Common myeloid progenitor, CD34-positive (primary cell): Measurements from ENCODE around the gene ACACB.

Source experiments
- CTCF ChIA-PET: fragments of 350-600 bp; sonication (Branson Sonifier 250); formaldehyde crosslinking; loops from one replicate; lab custom pipeline; 2021; ENCODE audit warnings: antibody characterized with exemption; lab: Charles Lee
- POLR2A ChIA-PET: fragments of 350-600 bp; sonication (Branson Sonifier 250); formaldehyde crosslinking; loops from one replicate; lab custom pipeline; 2021; ENCODE audit warnings: antibody characterized with exemption; lab: Charles Lee
- DNase-seq, 3 donors: peaks; one replicate each; pipeline versions ENCODE4 v3.0.0 to v3.0.0-alpha.2; 2013
- H3K27ac ChIP-seq, 2 experiments: 1 replicate in 1 of 2; 2 replicates in 1 of 2; pipeline ENCODE4 v1.7.0; 2013; ENCODE audit warnings: inconsistent platforms in 2 of 2, low read length in 2 of 2, mild to moderate bottlenecking in 2 of 2, low read depth in 1 of 2, moderate library complexity in 1 of 2; ENCODE audit not compliant: severe bottlenecking in 2 of 2, insufficient read depth in 1 of 2, poor library complexity in 1 of 2
- H3K27me3 ChIP-seq, 5 experiments: replicated peaks in 2 of 5; 1 replicate in 3 of 5; 2 replicates in 2 of 5; pipeline versions ENCODE4 v1.6.1 to v1.7.0; 2013; ENCODE audit warnings: low read length in 4 of 5, mild to moderate bottlenecking in 2 of 5, moderate library complexity in 2 of 5, inconsistent platforms in 1 of 5; ENCODE audit not compliant: insufficient read depth in 5 of 5, control insufficient read depth in 4 of 5
- H3K36me3 ChIP-seq, 4 experiments: 1 replicate in 2 of 4; 2 replicates in 2 of 4; pipeline versions ENCODE4 v1.6.1 to v1.7.0; 2013; ENCODE audit warnings: low read length in 3 of 4, control low read depth in 1 of 4, mild to moderate bottlenecking in 1 of 4; ENCODE audit not compliant: control insufficient read depth in 4 of 4, insufficient read depth in 4 of 4
- H3K4me1 ChIP-seq, 4 experiments: 1 replicate in 3 of 4; 2 replicates in 1 of 4; pipeline versions ENCODE4 v1.6.1 to v1.7.1; 2013; ENCODE audit warnings: low read length in 3 of 4, mild to moderate bottlenecking in 3 of 4, control low read depth in 1 of 4, inconsistent platforms in 1 of 4, moderate library complexity in 1 of 4; ENCODE audit not compliant: control insufficient read depth in 4 of 4, insufficient read depth in 4 of 4; ENCODE audit errors: control extremely low read depth in 1 of 4
- H3K4me3 ChIP-seq, 7 experiments: 1 replicate in 4 of 7; 2 replicates in 3 of 7; pipeline versions ENCODE4 v1.5.1 to v1.7.0; 2013; ENCODE audit warnings: mild to moderate bottlenecking in 7 of 7, low read length in 6 of 7, moderate library complexity in 6 of 7, inconsistent platforms in 2 of 7, low read depth in 2 of 7, control low read depth in 1 of 7; ENCODE audit not compliant: insufficient read depth in 4 of 7, control insufficient read depth in 1 of 7; ENCODE audit errors: extremely low read depth in 1 of 7
- H3K9me3 ChIP-seq, 5 experiments: 1 replicate in 4 of 5; 2 replicates in 1 of 5; pipeline versions ENCODE4 v1.6.1 to v1.7.1; 2013; ENCODE audit warnings: low read length in 4 of 5, mild to moderate bottlenecking in 2 of 5, inconsistent platforms in 1 of 5, low read depth in 1 of 5, moderate library complexity in 1 of 5; ENCODE audit not compliant: control insufficient read depth in 4 of 5, insufficient read depth in 2 of 5; ENCODE audit errors: control extremely low read depth in 1 of 5
- WGBS: methylation state at CpG from one replicate; pipeline ENCODE4 v1.1.5; 2013; ENCODE audit not compliant: insufficient coverage; 5-methylcytosine and 5-hydroxymethylcytosine counted together

The ACACB gene

GRCh38 chr12:109294286-109294796 lies 178.0 kb downstream of the ACACB start:
- no peaks in the 10 kb centered on the region for H3K36me3 ChIP-seq
- no peak overlapping the region for H3K27ac ChIP-seq
- WGBS: 88% methylated on average over 5 of the region's 5 CpGs
- H3K27me3 ChIP-seq: peaks cover 0 to 10% (median 4%) of the 10 kb centered on the region in 5 experiments
- peaks cover 0 to 15% (median 6%) of the 10 kb centered on the region in 4 experiments for H3K4me1 ChIP-seq
- no peak for DNase-seq
- H3K9me3 ChIP-seq: no peaks in the 10 kb centered on the region
- CTCF ChIA-PET: interaction anchor here (0.6 kb wide), 1 partner anchor 783 kb away, joined by 3 read pairs; no protein-coding TSS in a partner anchor
- no peak overlapping the region for H3K4me3 ChIP-seq
- POLR2A ChIA-PET: no interaction called here

- ChIA-PET CTCF (no interaction called here), POLR2A (interaction anchor here (0.6 kb wide), 1 partner anchor 1721 kb away, joined by 3 read pairs; no protein-coding TSS in a partner anchor)
- H3K4me3 ChIP-seq: no peak overlapping the region
- H3K9me3 ChIP-seq: no peaks in the 10 kb centered on the region
- no peak overlapping the region for H3K27ac ChIP-seq
- peaks cover 0 to 14% (median 6%) of the 10 kb centered on the region in 4 experiments for H3K4me1 ChIP-seq
- WGBS: 77% methylated on average over 10 of the region's 13 CpGs
- DNase-seq: no peak
- H3K36me3 ChIP-seq: no peaks in the 10 kb centered on the region
- H3K27me3 ChIP-seq: peaks cover 0 to 10% (median 5%) of the 10 kb centered on the region in 5 experiments
Observed at GRCh38 chr12:109295764-109296425, 179.5 kb downstream of the ACACB start.

GRCh38 chr12:109296431-109296830 lies 180.0 kb downstream of the ACACB start:
- H3K27ac ChIP-seq: no peak overlapping the region
- no peak overlapping the region for H3K4me3 ChIP-seq
- 72% methylated on average over 2 of the region's 3 CpGs for WGBS
- CTCF ChIA-PET: interaction anchor here (0.9 kb wide), 1 partner anchor 32 kb away, joined by 3 read pairs; no protein-coding TSS in a partner anchor
- POLR2A ChIA-PET: interaction anchor here (0.6 kb wide), 1 partner anchor 1720 kb away, joined by 3 read pairs; no protein-coding TSS in a partner anchor
- no peak for DNase-seq
- peaks cover 0 to 10% (median 4%) of the 10 kb centered on the region in 5 experiments for H3K27me3 ChIP-seq
- peaks cover 0 to 9% (median 3%) of the 10 kb centered on the region in 4 experiments for H3K4me1 ChIP-seq
- H3K9me3 ChIP-seq: no peaks in the 10 kb centered on the region
- H3K36me3 ChIP-seq: no peaks in the 10 kb centered on the region

- ChIA-PET POLR2A (no interaction called here), CTCF (no interaction called here)
- H3K9me3 ChIP-seq: no peaks in the 10 kb centered on the region
- H3K4me1 ChIP-seq: no peaks in the 10 kb centered on the region
- no peak overlapping the region for H3K27ac ChIP-seq
- DNase-seq: no peak
- whole genome bisulfite sequencing: 93% methylated on average over 7 of the region's 7 CpGs
- H3K36me3 ChIP-seq: no peaks in the 10 kb centered on the region
- H3K4me3 ChIP-seq: no peak overlapping the region
- H3K27me3 ChIP-seq: peaks cover 0 to 13% (median 12%) of the 10 kb centered on the region in 5 experiments
Observed at GRCh38 chr12:109299849-109300248, 183.5 kb downstream of the ACACB start.

- no peak overlapping the region for H3K4me3 ChIP-seq
- no peaks in the 10 kb centered on the region for H3K4me1 ChIP-seq
- H3K27me3 ChIP-seq: peaks cover 0 to 25% (median 14%) of the 10 kb centered on the region in 5 experiments
- ChIA-PET CTCF (no interaction called here), POLR2A (no interaction called here)
- no peak overlapping the region for H3K27ac ChIP-seq
- no peaks in the 10 kb centered on the region for H3K9me3 ChIP-seq
- no peaks in the 10 kb centered on the region for H3K36me3 ChIP-seq
- no peak for DNase-seq
- WGBS: 89% methylated on average over 3 of the region's 3 CpGs
Observed at GRCh38 chr12:109301643-109302168, 185.3 kb downstream of the ACACB start.

- no CpG with 5 or more reads among the region's 2 CpGs for WGBS
- peaks cover 0 to 6% (median 1%) of the 10 kb centered on the region in 4 experiments for H3K4me1 ChIP-seq
- ChIA-PET CTCF (interaction anchor here (1.3 kb wide), 1 partner anchor 11 kb away, joined by 3 read pairs; no protein-coding TSS in a partner anchor), POLR2A (no interaction called here)
- H3K4me3 ChIP-seq: no peak overlapping the region
- H3K9me3 ChIP-seq: no peaks in the 10 kb centered on the region
- no peak overlapping the region for H3K27ac ChIP-seq
- DNase-seq: peak in 2 of 3 donors; percentile 26 to 28
- peaks cover 0 to 32% (median 18%) of the 10 kb centered on the region in 5 experiments for H3K27me3 ChIP-seq
- H3K36me3 ChIP-seq: no peaks in the 10 kb centered on the region
Observed at GRCh38 chr12:109302358-109302757, 186.0 kb downstream of the ACACB start.

- DNase-seq: no peak
- no peaks in the 10 kb centered on the region for H3K36me3 ChIP-seq
- H3K4me1 ChIP-seq: peaks cover 0 to 6% (median 1%) of the 10 kb centered on the region in 4 experiments
- CTCF ChIA-PET: interaction anchor here (1.3 kb wide), 1 partner anchor 11 kb away, joined by 3 read pairs; no protein-coding TSS in a partner anchor
- peaks cover 2 to 36% (median 21%) of the 10 kb centered on the region in 5 experiments for H3K27me3 ChIP-seq
- POLR2A ChIA-PET: no interaction called here
- H3K9me3 ChIP-seq: no peaks in the 10 kb centered on the region
- no CpG with 5 or more reads among the region's 5 CpGs for WGBS
- H3K4me3 ChIP-seq: no peak overlapping the region
- H3K27ac ChIP-seq: no peak overlapping the region
Observed at GRCh38 chr12:109302770-109303169, 186.4 kb downstream of the ACACB start.
